ENCODE results near the gene EHBP1.

- TF ChIP-seq, protein P1, sequence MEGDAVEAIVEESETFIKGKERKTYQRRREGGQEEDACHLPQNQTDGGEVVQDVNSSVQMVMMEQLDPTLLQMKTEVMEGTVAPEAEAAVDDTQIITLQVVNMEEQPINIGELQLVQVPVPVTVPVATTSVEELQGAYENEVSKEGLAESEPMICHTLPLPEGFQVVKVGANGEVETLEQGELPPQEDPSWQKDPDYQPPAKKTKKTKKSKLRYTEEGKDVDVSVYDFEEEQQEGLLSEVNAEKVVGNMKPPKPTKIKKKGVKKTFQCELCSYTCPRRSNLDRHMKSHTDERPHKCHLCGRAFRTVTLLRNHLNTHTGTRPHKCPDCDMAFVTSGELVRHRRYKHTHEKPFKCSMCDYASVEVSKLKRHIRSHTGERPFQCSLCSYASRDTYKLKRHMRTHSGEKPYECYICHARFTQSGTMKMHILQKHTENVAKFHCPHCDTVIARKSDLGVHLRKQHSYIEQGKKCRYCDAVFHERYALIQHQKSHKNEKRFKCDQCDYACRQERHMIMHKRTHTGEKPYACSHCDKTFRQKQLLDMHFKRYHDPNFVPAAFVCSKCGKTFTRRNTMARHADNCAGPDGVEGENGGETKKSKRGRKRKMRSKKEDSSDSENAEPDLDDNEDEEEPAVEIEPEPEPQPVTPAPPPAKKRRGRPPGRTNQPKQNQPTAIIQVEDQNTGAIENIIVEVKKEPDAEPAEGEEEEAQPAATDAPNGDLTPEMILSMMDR (IDR thresholded peaks at IDR 0.05; ENCODE audit: low read depth, low read length), result no peak
- TF ChIP-seq POLR2A (IDR thresholded peaks at IDR 0.05; ENCODE audit: extremely low read depth, insufficient read length) (no peak), MAX (IDR thresholded peaks at IDR 0.05; ENCODE audit: low read depth, low read length) (no peak)
These were observed 44.8 kb upstream of the EHBP1 start for GRCh38 chr2:62660582-62661262.
